NB4 (cell line): ENCODE measurements around the gene BRSK1.

ENCODE experiments used
- DNase-seq: peaks from one replicate; pipeline ENCODE4 v3.0.0; 2010; ENCODE audit warnings: low read depth
- H3K4me3 ChIP-seq: one replicate; pipeline ENCODE4 v1.5.1; 2011; ENCODE audit warnings: mild to moderate bottlenecking, low read depth, low read length, moderate library complexity
- MAX ChIP-seq: IDR thresholded peaks from 2 replicates; pipeline ENCODE4 v1.6.1; 2011; ENCODE audit warnings: low read depth, low read length
- MYC ChIP-seq: IDR thresholded peaks from 2 replicates; pipeline ENCODE4 v1.6.1; 2011; ENCODE audit warnings: low read depth, low read length
- POLR2A ChIP-seq: IDR thresholded peaks from 2 replicates; pipeline ENCODE4 v1.6.1; 2011; ENCODE audit warnings: mild to moderate bottlenecking; ENCODE audit not compliant: insufficient read length; ENCODE audit errors: extremely low read depth
- TF ChIP-seq, protein P1 (sequence below): IDR thresholded peaks from one replicate; pipeline ENCODE4 v1.5.1; 2012; ENCODE audit warnings: low read depth, low read length

BRSK1 gene

GRCh38 chr19:55333870-55334269, 50.1 kb downstream of the BRSK1 start:
- no peak for TF ChIP-seq POLR2A
- TF ChIP-seq MAX, result no peak
- TF ChIP-seq, protein P1, sequence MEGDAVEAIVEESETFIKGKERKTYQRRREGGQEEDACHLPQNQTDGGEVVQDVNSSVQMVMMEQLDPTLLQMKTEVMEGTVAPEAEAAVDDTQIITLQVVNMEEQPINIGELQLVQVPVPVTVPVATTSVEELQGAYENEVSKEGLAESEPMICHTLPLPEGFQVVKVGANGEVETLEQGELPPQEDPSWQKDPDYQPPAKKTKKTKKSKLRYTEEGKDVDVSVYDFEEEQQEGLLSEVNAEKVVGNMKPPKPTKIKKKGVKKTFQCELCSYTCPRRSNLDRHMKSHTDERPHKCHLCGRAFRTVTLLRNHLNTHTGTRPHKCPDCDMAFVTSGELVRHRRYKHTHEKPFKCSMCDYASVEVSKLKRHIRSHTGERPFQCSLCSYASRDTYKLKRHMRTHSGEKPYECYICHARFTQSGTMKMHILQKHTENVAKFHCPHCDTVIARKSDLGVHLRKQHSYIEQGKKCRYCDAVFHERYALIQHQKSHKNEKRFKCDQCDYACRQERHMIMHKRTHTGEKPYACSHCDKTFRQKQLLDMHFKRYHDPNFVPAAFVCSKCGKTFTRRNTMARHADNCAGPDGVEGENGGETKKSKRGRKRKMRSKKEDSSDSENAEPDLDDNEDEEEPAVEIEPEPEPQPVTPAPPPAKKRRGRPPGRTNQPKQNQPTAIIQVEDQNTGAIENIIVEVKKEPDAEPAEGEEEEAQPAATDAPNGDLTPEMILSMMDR, result no peak
- TF ChIP-seq MYC, result no peak
- DNase-seq, result no peak
- H3K4me3 ChIP-seq, result no peak overlapping the region

DNA sequence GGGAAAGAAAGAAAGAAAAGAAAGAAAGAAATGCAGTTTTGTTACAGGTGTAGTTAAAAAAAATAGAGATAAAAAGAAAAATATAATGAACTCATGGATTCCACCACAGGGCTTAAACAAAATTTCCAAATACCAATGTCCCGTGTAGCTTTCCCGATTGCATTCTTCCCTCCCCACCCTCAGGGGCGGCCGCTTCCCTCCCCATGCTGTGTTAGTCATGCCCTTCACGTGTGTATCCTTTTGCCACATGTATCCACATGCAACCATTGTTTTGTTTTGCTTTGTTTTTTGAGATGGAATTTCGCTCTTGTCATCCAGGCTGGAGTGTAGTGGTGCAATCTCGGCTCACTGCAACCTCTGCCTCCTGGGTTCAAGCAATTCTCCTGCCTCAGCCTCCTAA, 52.3 kb downstream of the BRSK1 start:
- no peak for TF ChIP-seq MAX
- TF ChIP-seq MYC, result no peak
- no peak for TF ChIP-seq POLR2A
- TF ChIP-seq, protein P1, result no peak
- H3K4me3 ChIP-seq, result no peak overlapping the region
- no peak for DNase-seq

DNA sequence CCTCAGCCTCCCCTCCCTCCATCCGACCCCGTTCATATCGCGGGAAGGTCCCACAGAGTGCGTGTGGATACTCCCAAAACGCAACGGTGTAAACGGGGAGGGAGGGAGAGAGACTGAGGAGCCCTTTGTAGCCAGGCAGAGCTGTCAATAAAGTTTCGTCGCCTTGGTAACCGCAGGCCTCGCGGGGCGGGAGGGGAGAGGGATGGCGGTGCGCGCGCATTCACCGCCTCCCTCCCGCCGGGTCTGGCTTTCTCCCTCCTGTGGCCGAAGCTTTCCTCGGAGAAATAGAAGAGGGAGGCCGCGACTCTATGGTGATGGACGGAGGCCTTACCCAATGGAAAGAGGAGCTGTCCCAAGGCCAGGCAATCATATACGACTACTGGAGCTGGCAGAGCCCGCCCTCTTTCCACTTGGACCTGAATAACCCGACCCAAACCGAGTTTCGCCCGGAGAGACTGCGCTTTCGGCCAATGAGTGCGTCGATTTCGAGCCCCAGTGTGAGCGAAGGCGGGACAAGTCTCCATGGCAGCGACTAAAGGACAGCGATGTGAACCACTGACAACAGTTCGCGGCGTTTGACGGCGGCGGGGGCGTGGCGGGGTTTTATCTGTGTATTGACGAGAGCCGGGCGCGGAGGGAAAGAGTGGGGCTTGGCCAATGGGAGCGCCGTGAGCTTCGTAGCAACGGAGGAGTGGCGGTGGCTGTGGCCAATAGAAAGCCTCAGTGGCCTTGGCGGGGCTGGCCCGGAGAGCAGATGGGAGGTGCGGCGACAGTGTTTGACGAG, 55.5 kb downstream of the BRSK1 start, which contains the start of gene KMT5C:
Gene KMT5C, plus strand, starts transcription at position 772 of the 784 bp plus-strand sequence. CDS start 2,061 bp downstream, outside the sequence.
- peak; percentile 98 for DNase-seq
- H3K4me3 ChIP-seq, result peak within 1 kb of the TSS; percentile 59
- TF ChIP-seq MAX (peak; percentile 29; the same call in 1 of the 2 replicates), MYC (no peak), POLR2A (no peak)
- TF ChIP-seq, protein P1, result no peak

GRCh38 chr19:55339889-55340783, 56.3 kb downstream of the BRSK1 start:
- TF ChIP-seq POLR2A (peak; percentile 54), MYC (no peak)
- TF ChIP-seq, protein P1, result no peak
- DNase-seq, result peak; percentile 31
- H3K4me3 ChIP-seq, result peak overlapping the region; percentile 59

- DNase-seq, result peak; percentile 16
- peak overlapping the region; percentile 59 for H3K4me3 ChIP-seq
- no peak for TF ChIP-seq MAX
- TF ChIP-seq, protein P1, result peak; percentile 0
These were observed 57.0 kb downstream of the BRSK1 start for GRCh38 chr19:55340784-55341147.
